ENCODE data around the gene HTATIP2. TPM values are rescaled to one million over a fixed set of nuclear protein-coding genes. Genes with fewer than 3 reads are reported as not detected.
"Not testable (repeated sequence)": the region's sequence is repeated elsewhere in the genome, so short reads cannot be mapped to it uniquely, and the experiment has no call there.

HTATIP2 gene
- total RNA-seq, 1 experiment from 2014 or later: 43.1 TPM

DNA sequence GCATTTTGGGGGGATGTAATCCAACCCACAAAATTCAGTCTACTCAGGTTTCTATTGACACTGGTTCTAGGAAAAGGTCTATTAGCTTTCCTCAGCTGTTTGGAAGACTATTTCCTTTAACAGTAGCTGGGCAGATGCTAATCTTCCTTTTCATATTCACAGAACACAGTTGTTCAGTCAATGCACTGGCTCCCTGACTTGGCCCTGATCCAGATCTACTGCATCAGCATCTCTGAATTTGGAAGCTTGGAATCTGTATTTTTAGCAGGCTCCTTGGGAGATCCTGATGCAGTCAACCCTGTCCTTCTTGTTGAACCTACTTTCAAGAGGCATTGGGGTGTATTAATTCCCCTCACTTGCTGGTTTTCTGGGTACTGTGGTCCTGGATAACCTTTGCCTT lies 6.3 kb downstream of the HTATIP2 start:
- DNase-seq (ENCODE audit: low read depth): no peak

DNA sequence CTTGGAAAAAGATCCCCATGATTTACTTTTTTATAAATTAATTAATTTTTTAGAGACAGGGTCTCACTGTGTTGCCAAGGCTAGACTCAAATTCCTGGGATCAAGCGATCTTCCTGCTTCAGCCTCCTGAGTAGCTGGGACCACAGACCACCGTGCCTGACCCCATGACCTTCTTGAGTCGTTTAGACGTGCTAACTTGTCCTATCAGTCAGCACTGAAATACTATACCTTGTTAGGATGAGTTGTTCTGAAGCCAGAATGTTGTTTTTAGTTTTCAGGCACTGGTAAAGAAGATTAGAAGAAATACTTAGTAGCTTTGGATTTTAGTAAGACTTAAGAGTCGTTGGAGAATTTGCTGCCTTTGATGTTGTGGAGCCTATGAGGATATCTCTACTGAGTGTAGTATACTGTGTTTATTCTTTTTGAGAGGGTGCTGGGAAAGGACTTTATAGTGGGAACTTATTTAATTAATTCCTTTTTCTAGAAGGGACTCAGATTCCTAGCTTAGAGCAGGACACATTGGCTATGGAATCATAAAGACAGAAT lies 8.6 kb downstream of the HTATIP2 start:
- DNase-seq (ENCODE audit: low read depth): no peak

DNA sequence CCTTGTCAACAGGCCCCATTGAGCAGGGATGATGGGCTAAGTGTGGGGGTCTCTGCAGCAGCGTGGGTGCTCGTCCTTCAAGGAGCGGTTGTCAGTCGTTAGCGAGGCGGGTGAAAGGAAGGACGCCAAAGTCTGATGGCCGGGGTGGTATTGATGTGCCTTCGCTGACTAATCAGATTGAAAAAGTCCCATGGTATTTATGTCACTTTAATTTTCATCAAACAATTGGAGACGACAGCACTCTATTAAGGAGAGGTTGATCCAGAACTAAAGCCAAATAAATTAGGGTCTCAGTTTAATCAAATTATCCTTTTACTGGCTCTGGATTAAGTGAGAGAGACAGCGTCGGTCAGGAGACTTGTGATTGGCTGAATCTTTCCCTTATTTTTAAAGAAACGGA lies 9.6 kb downstream of the HTATIP2 start:
- no peak for DNase-seq (ENCODE audit: low read depth)

DNA sequence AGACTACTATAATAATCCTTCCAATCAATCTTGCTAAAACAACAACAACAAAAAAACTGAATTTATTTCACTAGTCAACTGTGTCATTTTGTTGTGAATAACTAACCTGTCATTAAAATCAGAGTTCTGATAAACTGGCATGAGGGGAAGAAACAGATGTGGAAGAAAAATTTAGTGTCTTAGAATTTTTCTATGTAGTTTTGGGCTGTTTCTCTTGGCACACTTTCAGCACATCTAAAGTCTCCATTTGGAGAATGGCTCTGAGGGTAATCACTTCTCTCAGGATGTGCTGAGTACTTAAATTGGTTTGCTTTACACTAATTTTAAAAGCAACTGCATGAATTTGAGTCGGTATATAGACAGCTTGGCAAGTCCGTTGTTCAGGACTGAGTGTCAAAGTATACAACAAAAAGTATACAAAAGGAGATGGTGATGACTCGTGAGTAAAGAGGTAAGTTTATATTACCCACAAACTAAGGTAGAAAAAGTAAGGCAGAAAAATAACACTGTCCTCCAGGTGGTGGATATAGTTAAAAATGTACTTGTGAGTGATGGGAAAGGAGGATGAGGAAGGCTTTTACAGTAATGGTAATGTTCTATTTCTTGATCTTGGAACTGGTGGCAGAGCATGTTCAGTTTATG lies 10.2 kb downstream of the HTATIP2 start:
- DNase-seq (ENCODE audit: low read depth): no peak

DNA sequence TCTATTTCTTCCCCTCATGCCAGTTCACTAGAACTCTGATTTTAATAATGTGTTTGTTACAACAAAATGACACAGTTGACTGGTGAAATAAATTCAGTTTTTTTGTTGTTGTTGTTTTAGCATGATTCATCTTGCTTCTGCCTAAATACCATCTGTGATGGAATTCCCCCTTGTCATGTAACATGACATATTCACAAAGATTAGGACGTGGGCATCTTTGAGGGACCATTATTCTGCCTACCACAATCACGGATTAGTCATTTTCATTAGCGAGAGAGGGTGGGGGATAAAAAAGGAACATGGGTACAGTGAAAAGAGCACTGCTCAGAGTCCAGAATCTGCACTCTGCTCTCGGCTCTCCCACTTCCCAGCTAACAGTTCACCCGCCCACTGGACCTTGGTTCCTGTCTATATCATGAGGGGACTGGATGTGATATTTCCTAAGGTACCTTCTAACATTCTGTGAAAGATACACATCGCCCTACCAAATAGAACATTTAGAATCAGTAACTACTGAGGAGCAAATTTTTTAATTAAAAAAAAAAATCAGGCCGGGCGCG lies 11.3 kb downstream of the HTATIP2 start:
- peak; percentile 48 for DNase-seq (ENCODE audit: low read depth)

DNA sequence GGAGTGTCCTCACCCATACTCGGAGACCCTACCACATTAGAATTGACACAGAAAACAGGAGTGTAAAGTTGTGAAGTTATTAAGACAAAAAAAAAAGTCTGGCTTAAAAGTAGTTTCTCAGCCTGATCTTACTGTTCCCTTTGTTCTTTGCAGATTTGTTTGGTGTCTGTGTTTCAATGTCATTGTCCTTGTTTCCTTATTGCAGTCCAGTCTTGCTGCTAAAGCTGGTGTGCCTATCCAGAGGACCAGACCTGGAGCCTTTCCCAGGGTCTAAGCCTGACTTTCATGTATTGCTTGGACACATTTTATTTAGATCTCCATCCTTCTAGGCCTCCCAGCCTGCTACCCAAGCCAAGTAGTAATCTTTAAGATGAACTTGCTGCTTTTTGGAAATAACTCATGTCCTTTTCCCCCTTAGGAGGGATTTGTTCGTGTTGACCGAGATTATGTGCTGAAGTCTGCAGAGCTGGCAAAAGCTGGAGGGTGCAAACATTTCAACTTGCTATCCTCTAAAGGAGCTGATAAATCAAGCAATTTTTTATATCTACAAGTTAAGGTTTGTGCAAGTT lies 12.7 kb downstream of the HTATIP2 start:
- DNase-seq (ENCODE audit: low read depth): no peak

- DNase-seq (ENCODE audit: low read depth): not testable (repeated sequence)
These were observed 22.5 kb downstream of the HTATIP2 start for GRCh38 chr11:20385996-20386395.

GRCh38 chr11:20387261-20388095 lies 24.0 kb downstream of the HTATIP2 start, which contains the start of gene PRMT3:
PRMT3 (plus strand) TSS chr11:20387716; CDS start chr11:20387747, 31 bp downstream.
- peak; percentile 97 for DNase-seq (ENCODE audit: low read depth)

GRCh38 chr11:20388096-20389055 lies 24.9 kb downstream of the HTATIP2 start:
- DNase-seq (ENCODE audit: low read depth): no peak

DNA sequence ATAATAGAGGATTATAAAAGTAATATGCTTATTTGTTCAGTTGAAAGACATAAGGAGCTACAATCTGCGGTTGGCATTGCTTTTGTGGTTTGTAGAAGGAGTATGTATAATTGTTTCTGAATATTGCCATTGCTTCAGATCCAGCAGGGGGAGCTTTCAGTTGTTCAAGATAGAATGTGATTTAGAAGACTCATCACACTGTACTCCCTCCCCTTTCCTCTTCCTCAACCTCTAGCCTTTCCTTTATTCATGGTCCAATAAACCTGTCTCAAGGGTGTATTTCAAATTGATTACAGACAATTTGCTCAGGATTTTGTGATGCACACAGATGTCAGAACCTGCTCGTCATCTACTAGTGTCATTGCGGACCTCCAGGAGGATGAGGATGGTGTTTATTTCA lies 33.8 kb downstream of the HTATIP2 start:
- peak; percentile 13 for DNase-seq (ENCODE audit: low read depth)

- DNase-seq (ENCODE audit: low read depth): no peak
These were observed 36.0 kb downstream of the HTATIP2 start for GRCh38 chr11:20399498-20399897.

GRCh38 chr11:20403059-20403458 lies 39.5 kb downstream of the HTATIP2 start:
- no peak for DNase-seq (ENCODE audit: low read depth)

DNA sequence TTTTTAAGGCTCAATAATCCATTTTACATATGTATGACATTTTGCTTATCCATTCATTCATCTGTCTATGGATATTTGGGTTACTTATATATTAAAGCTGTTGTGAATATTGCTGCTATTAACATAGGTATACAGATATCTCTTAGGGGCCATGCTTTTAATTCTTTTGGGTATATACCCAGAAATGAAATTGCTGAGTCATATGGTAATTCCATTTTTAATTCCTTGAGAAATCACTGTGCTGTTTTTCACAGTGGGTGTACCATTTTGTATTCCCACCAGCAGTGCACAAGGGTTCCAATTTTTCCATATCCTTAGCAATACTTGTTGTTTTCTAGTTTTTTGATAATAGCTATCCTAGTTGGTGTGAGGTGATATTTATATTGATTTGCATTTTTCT lies 43.0 kb downstream of the HTATIP2 start:
- no peak for DNase-seq (ENCODE audit: low read depth)

- DNase-seq (ENCODE audit: low read depth): no peak
These were observed 43.8 kb downstream of the HTATIP2 start for GRCh38 chr11:20407344-20407743.

GRCh38 chr11:20415432-20415831 lies 51.9 kb downstream of the HTATIP2 start:
- DNase-seq (ENCODE audit: low read depth): no peak

- DNase-seq (ENCODE audit: low read depth): no peak
These were observed 54.3 kb downstream of the HTATIP2 start for GRCh38 chr11:20417771-20418170.

- no peak for DNase-seq (ENCODE audit: low read depth)
These were observed 58.4 kb downstream of the HTATIP2 start for GRCh38 chr11:20421946-20422345.

DNA sequence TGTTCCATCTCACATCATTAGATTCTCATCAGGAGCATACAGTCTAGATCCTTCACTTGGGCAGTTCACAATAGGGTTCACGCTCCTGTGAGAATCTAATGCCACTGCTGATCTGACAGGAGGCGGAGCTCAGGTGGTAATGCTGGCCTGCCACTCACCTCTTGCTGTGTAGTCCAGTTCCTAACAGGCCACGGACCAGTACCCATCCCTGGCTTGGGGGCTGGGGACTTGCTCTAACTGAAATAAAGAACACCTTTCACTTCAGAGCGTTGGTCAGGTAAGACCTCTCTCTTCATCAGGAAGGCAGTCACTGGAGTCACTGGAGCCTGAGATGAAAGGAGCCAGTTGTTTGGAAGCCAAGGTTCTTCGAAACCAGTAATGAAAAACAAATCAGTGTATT lies 65.7 kb downstream of the HTATIP2 start:
- DNase-seq (ENCODE audit: low read depth): no peak

Data from Daoy (cell line).